Stomach (tissue), 4 donors: Measurements from ENCODE around the gene SRGAP2C.
"Not testable (repeated sequence)": the region's sequence is repeated elsewhere in the genome, so short reads cannot be mapped to it uniquely, and the experiment has no call there.

Experiments
- EP300 ChIP-seq: sonication (generic); formaldehyde crosslinking; IDR thresholded peaks from one replicate; pipeline ENCODE4 v1.6.1; 2017; ENCODE audit warnings: antibody characterized with exemption
- POLR2A ChIP-seq, 4 donors: fragments of 450-650 bp; IDR thresholded peaks; one replicate each; pipeline ENCODE4 v1.6.1; 2016; ENCODE audit warnings: antibody characterized with exemption in 4 of 4, control low read depth in 2 of 4, mild to moderate bottlenecking in 1 of 4, moderate library complexity in 1 of 4
- POLR2AphosphoS5 ChIP-seq, 3 donors: sonication (generic); formaldehyde crosslinking; IDR thresholded peaks; one replicate each; pipeline ENCODE4 v1.6.1; 2016; ENCODE audit warnings: antibody characterized with exemption in 3 of 3
- TF ChIP-seq, protein P1 (sequence below), 7 experiments: fragments of 450-650 bp in 4 of 7; fragments of 200-600 bp in 3 of 7; sonication (generic) in 3 of 7; IDR thresholded peaks; one replicate each; pipeline ENCODE4 v1.5.1; 2016 to 2019; ENCODE audit warnings: antibody characterized with exemption in 7 of 7, control low read depth in 2 of 7, mild to moderate bottlenecking in 1 of 7

DNA sequence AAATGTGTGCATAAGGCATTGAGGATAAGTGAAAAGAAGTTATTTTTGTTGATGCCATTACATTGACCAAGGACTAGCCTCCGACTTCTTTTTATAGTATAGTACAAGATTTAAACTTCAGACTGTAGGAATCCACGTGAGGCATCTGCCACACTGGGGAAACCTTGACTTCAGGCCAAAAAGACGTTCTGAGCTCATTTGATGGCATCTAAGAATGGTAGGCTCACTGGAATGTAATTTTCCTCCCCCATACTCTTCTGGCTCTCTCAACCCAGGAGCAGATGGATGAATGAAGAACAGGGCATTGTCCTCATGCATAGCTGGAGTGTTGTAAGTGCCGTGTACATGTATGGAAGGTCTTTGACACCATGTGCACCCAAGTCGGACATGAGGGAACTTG, 194.0 kb downstream of the SRGAP2C start:
- TF ChIP-seq, protein P1, sequence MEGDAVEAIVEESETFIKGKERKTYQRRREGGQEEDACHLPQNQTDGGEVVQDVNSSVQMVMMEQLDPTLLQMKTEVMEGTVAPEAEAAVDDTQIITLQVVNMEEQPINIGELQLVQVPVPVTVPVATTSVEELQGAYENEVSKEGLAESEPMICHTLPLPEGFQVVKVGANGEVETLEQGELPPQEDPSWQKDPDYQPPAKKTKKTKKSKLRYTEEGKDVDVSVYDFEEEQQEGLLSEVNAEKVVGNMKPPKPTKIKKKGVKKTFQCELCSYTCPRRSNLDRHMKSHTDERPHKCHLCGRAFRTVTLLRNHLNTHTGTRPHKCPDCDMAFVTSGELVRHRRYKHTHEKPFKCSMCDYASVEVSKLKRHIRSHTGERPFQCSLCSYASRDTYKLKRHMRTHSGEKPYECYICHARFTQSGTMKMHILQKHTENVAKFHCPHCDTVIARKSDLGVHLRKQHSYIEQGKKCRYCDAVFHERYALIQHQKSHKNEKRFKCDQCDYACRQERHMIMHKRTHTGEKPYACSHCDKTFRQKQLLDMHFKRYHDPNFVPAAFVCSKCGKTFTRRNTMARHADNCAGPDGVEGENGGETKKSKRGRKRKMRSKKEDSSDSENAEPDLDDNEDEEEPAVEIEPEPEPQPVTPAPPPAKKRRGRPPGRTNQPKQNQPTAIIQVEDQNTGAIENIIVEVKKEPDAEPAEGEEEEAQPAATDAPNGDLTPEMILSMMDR (IDR thresholded peaks at IDR 0.05), result not testable (repeated sequence)
- TF ChIP-seq POLR2A (IDR thresholded peaks at IDR 0.05); EP300; POLR2AphosphoS5 (IDR thresholded peaks at IDR 0.05): not testable (repeated sequence)
